CD8-positive, alpha-beta memory T cell (primary cell): ENCODE results near the gene UCN3. TPM values are rescaled to one million over a fixed set of nuclear protein-coding genes. Genes with fewer than 3 reads are reported as not detected.
A peak's percentile ranks its signal among the peaks of the same experiment; 100 is the strongest.

Experiments
- CTCF ChIA-PET: fragments of 350-600 bp; sonication (Branson Sonifier 250); formaldehyde crosslinking; loops from one replicate; lab custom pipeline; 2021; ENCODE audit warnings: antibody characterized with exemption; lab: Charles Lee
- POLR2A ChIA-PET: fragments of 350-600 bp; sonication (Branson Sonifier 250); formaldehyde crosslinking; loops from one replicate; lab custom pipeline; 2021; ENCODE audit warnings: antibody characterized with exemption; lab: Charles Lee
- DNase-seq, 5 donors: peaks; one replicate each; pipeline versions ENCODE4 v3.0.0 to v3.0.0-alpha.2; 2020 to 2022; ENCODE audit warnings: mixed read lengths in 1 of 5
- H3K27ac ChIP-seq: one replicate; pipeline ENCODE4 v1.7.0; 2013; ENCODE audit warnings: low read depth, mild to moderate bottlenecking, low read length, moderate library complexity
- H3K27me3 ChIP-seq: 2 replicates; pipeline ENCODE4 v1.7.0; 2013; ENCODE audit warnings: low read length, mild to moderate bottlenecking; ENCODE audit not compliant: insufficient read depth, poor library complexity, severe bottlenecking
- H3K36me3 ChIP-seq: 2 replicates; pipeline ENCODE4 v1.7.0; 2013; ENCODE audit warnings: mild to moderate bottlenecking, low read length, moderate library complexity; ENCODE audit not compliant: insufficient read depth
- H3K4me1 ChIP-seq: 2 replicates; pipeline ENCODE4 v1.7.0; 2013; ENCODE audit warnings: mild to moderate bottlenecking, low read length, moderate library complexity; ENCODE audit not compliant: insufficient read depth
- H3K4me3 ChIP-seq: 2 replicates; pipeline ENCODE4 v1.7.0; 2013; ENCODE audit warnings: mild to moderate bottlenecking, low read length
- H3K9me3 ChIP-seq: 2 replicates; pipeline ENCODE4 v1.7.0; 2013; ENCODE audit warnings: mild to moderate bottlenecking, low read length
- H3K27ac Mint-ChIP-seq, 8 donors: one replicate each; pipeline ENCODE4 v1.8.0; 2020 to 2021; ENCODE audit warnings: mixed read lengths in 8 of 8, mild to moderate bottlenecking in 6 of 8, inconsistent platforms in 3 of 8, moderate library complexity in 3 of 8
- H3K27me3 Mint-ChIP-seq, 2 donors: one replicate each; pipeline ENCODE4 v1.8.0; 2020 to 2021; ENCODE audit warnings: mixed read lengths in 2 of 2, mild to moderate bottlenecking in 1 of 2, moderate library complexity in 1 of 2
- H3K36me3 Mint-ChIP-seq, 3 donors: one replicate each; pipeline ENCODE4 v1.8.0; 2020 to 2021; ENCODE audit warnings: mixed read lengths in 3 of 3, inconsistent platforms in 1 of 3, mild to moderate bottlenecking in 1 of 3
- H3K4me1 Mint-ChIP-seq, 3 donors: one replicate each; pipeline ENCODE4 v1.8.0; 2020 to 2021; ENCODE audit warnings: mixed read lengths in 3 of 3, inconsistent platforms in 1 of 3, mild to moderate bottlenecking in 1 of 3
- H3K4me3 Mint-ChIP-seq, 7 donors: one replicate each; pipeline ENCODE4 v1.8.0; 2020 to 2021; ENCODE audit warnings: mixed read lengths in 7 of 7, mild to moderate bottlenecking in 6 of 7, moderate library complexity in 4 of 7, inconsistent platforms in 2 of 7
- H3K9me3 Mint-ChIP-seq, 5 donors: one replicate each; pipeline ENCODE4 v1.8.0; 2020 to 2022; ENCODE audit warnings: mixed read lengths in 5 of 5, mild to moderate bottlenecking in 3 of 5, moderate library complexity in 2 of 5, inconsistent platforms in 1 of 5
- polyA plus RNA-seq: library from polyadenylated mRNA; unstranded; fragments of 300-500 nt; fragmentation: Illumina TruSeq; gene quantifications from one replicate; pipeline ENCODE4 v1.2.3, GENCODE V29; 2021
- total RNA-seq, 2 experiments: library from RNA; stranded (reverse); gene quantifications; one replicate each; pipeline ENCODE4 v1.2.3, GENCODE V29; 2021

Gene UCN3
- total and polyA plus RNA-seq, 3 experiments from 2014 or later: not detected

DNA sequence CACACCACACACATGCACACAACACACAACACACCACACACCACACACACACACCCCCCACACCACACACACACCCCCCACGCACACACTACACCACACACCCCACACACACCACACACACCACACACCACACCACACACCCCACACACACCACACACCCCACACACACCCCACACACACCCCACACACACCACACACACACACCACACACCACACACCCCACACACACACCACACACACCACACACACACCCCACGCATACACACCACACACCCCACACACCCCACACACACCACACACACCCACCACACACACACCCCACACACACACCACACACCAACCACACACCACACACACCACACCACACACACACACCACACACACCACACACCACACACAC is 16.4 kb downstream of the UCN3 start:
- no peak for DNase-seq
- Histone ChIP-seq H3K9me3 (no peaks in the 10 kb centered on the region), H3K27ac (no peak overlapping the region), H3K27me3 (no peaks in the 10 kb centered on the region), H3K4me1 (no peaks in the 10 kb centered on the region), H3K36me3 (no peaks in the 10 kb centered on the region), H3K4me3 (no peak overlapping the region)
- H3K27me3 Mint-ChIP-seq: peaks cover 2 to 22% of the 10 kb centered on the region in 2 donors
- H3K27ac Mint-ChIP-seq: no peak overlapping the region
- POLR2A ChIA-PET: no interaction called here
- H3K4me3 Mint-ChIP-seq: no peak overlapping the region
- H3K9me3 Mint-ChIP-seq: no peaks in the 10 kb centered on the region
- CTCF ChIA-PET: interaction anchor here (1.6 kb wide), 1 partner anchor 531 kb away, joined by 5 read pairs; no protein-coding TSS in a partner anchor
- peaks cover 0 to 5% (median 0%) of the 10 kb centered on the region in 3 donors for H3K36me3 Mint-ChIP-seq
- H3K4me1 Mint-ChIP-seq: no peaks in the 10 kb centered on the region

DNA sequence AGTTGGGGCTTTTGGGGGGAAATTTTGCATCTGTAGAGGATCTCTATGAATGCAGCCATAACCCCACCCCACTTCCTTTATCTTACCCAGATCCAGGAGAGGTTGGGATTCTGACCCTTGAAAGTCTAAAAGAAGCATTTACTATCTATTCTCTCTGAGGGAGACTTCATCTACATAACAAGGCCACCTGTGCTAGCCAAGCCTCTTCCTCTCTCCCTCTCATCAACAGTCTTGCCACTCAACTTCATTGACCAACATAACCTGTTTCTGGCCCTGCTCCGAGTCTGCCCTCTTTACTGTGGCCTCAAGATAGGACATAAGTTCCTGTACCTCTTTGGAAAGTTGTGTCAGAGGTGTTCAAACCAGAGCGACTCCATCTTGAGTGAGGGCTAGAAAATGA is 20.5 kb downstream of the UCN3 start:
- no peaks in the 10 kb centered on the region for H3K4me1 ChIP-seq
- H3K4me1 Mint-ChIP-seq: no peaks in the 10 kb centered on the region
- peak overlapping the region in 1 of 8 donors; percentile 19 for H3K27ac Mint-ChIP-seq
- peaks cover 2 to 25% of the 10 kb centered on the region in 2 donors for H3K27me3 Mint-ChIP-seq
- H3K9me3 Mint-ChIP-seq: peaks cover 0 to 18% (median 13%) of the 10 kb centered on the region in 5 donors
- ChIA-PET CTCF (no interaction called here), POLR2A (no interaction called here)
- H3K4me3 ChIP-seq: no peak overlapping the region
- no peak overlapping the region for H3K4me3 Mint-ChIP-seq
- no peak overlapping the region for H3K27ac ChIP-seq
- H3K27me3 ChIP-seq: no peaks in the 10 kb centered on the region
- no peak for DNase-seq
- H3K9me3 ChIP-seq: no peaks in the 10 kb centered on the region
- peaks cover 0 to 10% (median 0%) of the 10 kb centered on the region in 3 donors for H3K36me3 Mint-ChIP-seq
- no peaks in the 10 kb centered on the region for H3K36me3 ChIP-seq

GRCh38 chr10:5387169-5387568 is 22.4 kb downstream of the UCN3 start:
- Histone ChIP-seq H3K27me3 (no peaks in the 10 kb centered on the region), H3K9me3 (no peaks in the 10 kb centered on the region), H3K4me3 (no peak overlapping the region), H3K27ac (no peak overlapping the region), H3K36me3 (no peaks in the 10 kb centered on the region), H3K4me1 (no peaks in the 10 kb centered on the region)
- peaks cover 13 to 38% (median 29%) of the 10 kb centered on the region in 5 donors for H3K9me3 Mint-ChIP-seq
- no peak overlapping the region for H3K27ac Mint-ChIP-seq
- peaks cover 0 to 24% (median 0%) of the 10 kb centered on the region in 3 donors for H3K36me3 Mint-ChIP-seq
- H3K4me1 Mint-ChIP-seq: no peaks in the 10 kb centered on the region
- CTCF ChIA-PET: no interaction called here
- POLR2A ChIA-PET: no interaction called here
- no peak for DNase-seq
- peaks cover 2 to 29% of the 10 kb centered on the region in 2 donors for H3K27me3 Mint-ChIP-seq
- H3K4me3 Mint-ChIP-seq: no peak overlapping the region

DNA sequence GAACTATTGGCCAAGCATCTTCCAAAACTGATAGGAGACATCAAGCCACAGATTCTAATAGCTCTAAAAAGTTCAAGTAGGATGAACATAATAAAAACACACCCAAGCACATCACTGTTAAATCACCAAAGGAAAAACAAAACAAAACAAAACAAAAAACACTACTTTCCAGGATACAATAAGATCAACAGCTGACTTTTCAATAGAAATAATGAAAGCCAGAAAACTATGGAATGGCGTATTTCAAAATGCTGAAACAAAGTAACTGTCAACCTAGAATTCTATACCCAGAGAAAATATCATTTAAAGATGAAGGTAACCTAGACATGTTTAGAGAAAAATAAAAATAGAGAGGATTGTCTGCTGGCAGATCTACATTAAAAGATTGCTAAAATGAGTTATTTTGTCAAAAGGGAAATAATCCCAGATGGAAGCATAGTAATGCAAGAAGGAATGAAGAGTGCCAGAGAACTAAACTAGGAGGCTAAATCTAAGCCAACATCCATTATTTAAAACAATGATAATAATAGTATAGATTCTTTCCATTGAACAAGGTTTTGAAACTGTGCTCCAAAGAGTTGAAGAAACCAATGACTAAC is 25.9 kb downstream of the UCN3 start:
- H3K4me1 Mint-ChIP-seq: no peaks in the 10 kb centered on the region
- H3K27me3 Mint-ChIP-seq: peaks cover 6 to 36% of the 10 kb centered on the region in 2 donors
- H3K4me3 Mint-ChIP-seq: no peak overlapping the region
- no peaks in the 10 kb centered on the region for H3K4me1 ChIP-seq
- peaks cover 15 to 45% (median 32%) of the 10 kb centered on the region in 5 donors for H3K9me3 Mint-ChIP-seq
- no peak for DNase-seq
- H3K4me3 ChIP-seq: no peak overlapping the region
- POLR2A ChIA-PET: no interaction called here
- H3K36me3 Mint-ChIP-seq: peaks cover 0 to 24% (median 0%) of the 10 kb centered on the region in 3 donors
- H3K27me3 ChIP-seq: no peaks in the 10 kb centered on the region
- no peak overlapping the region for H3K27ac Mint-ChIP-seq
- H3K27ac ChIP-seq: no peak overlapping the region
- CTCF ChIA-PET: no interaction called here
- no peaks in the 10 kb centered on the region for H3K36me3 ChIP-seq
- H3K9me3 ChIP-seq: no peaks in the 10 kb centered on the region

GRCh38 chr10:5391790-5392189 is 27.0 kb downstream of the UCN3 start:
- ChIA-PET CTCF (no interaction called here), POLR2A (no interaction called here)
- Histone ChIP-seq H3K4me1 (no peaks in the 10 kb centered on the region), H3K27me3 (no peaks in the 10 kb centered on the region), H3K36me3 (no peaks in the 10 kb centered on the region), H3K27ac (no peak overlapping the region), H3K4me3 (no peak overlapping the region), H3K9me3 (no peaks in the 10 kb centered on the region)
- peaks cover 15 to 45% (median 32%) of the 10 kb centered on the region in 5 donors for H3K9me3 Mint-ChIP-seq
- H3K27ac Mint-ChIP-seq: no peak overlapping the region
- peaks cover 6 to 31% of the 10 kb centered on the region in 2 donors for H3K27me3 Mint-ChIP-seq
- H3K4me3 Mint-ChIP-seq: no peak overlapping the region
- peaks cover 0 to 24% (median 0%) of the 10 kb centered on the region in 3 donors for H3K36me3 Mint-ChIP-seq
- H3K4me1 Mint-ChIP-seq: no peaks in the 10 kb centered on the region
- no peak for DNase-seq

DNA sequence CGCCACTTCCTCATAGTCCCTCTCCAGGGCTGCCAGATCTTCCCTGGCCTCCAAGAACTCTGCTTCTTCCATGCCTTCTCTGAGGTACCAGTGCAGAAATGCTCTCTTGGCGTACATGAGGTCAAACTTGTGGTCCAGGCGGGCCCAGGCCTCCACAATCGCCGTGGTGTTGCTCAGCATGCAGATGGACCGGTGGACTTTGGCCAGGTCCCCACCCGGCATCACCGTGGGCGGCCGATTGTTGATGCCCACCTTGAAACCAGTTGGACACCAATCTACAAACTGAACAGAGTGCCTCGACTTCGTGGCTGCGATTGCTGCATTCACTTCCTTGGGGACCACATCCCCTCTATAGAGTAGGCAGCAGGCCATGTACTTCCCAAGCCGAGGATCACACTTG is 28.8 kb downstream of the UCN3 start:
- H3K9me3 Mint-ChIP-seq: peaks cover 15 to 40% (median 30%) of the 10 kb centered on the region in 5 donors
- ChIA-PET CTCF (no interaction called here), POLR2A (no interaction called here)
- H3K27me3 Mint-ChIP-seq: peaks cover 10 to 34% of the 10 kb centered on the region in 2 donors
- H3K27ac Mint-ChIP-seq: no peak overlapping the region
- no peak for DNase-seq
- H3K36me3 Mint-ChIP-seq: peaks cover 0 to 18% (median 0%) of the 10 kb centered on the region in 3 donors
- Histone ChIP-seq H3K27ac (no peak overlapping the region), H3K9me3 (no peaks in the 10 kb centered on the region), H3K4me1 (no peaks in the 10 kb centered on the region), H3K27me3 (no peaks in the 10 kb centered on the region), H3K4me3 (no peak overlapping the region), H3K36me3 (no peaks in the 10 kb centered on the region)
- no peak overlapping the region for H3K4me3 Mint-ChIP-seq
- H3K4me1 Mint-ChIP-seq: no peaks in the 10 kb centered on the region

- H3K4me1 ChIP-seq: no peaks in the 10 kb centered on the region
- Mint-ChIP-seq H3K36me3 (peaks cover 0 to 14% (median 0%) of the 10 kb centered on the region in 3 donors), H3K4me1 (no peaks in the 10 kb centered on the region), H3K9me3 (peaks cover 15 to 27% (median 19%) of the 10 kb centered on the region in 5 donors), H3K27me3 (peaks cover 13 to 47% of the 10 kb centered on the region in 2 donors), H3K4me3 (no peak overlapping the region), H3K27ac (no peak overlapping the region)
- no peaks in the 10 kb centered on the region for H3K36me3 ChIP-seq
- H3K27me3 ChIP-seq: no peaks in the 10 kb centered on the region
- H3K27ac ChIP-seq: no peak overlapping the region
- POLR2A ChIA-PET: no interaction called here
- no peak overlapping the region for H3K4me3 ChIP-seq
- no peak for DNase-seq
- no peaks in the 10 kb centered on the region for H3K9me3 ChIP-seq
- CTCF ChIA-PET: no interaction called here
These were observed 30.4 kb downstream of the UCN3 start for GRCh38 chr10:5395168-5395567.

DNA sequence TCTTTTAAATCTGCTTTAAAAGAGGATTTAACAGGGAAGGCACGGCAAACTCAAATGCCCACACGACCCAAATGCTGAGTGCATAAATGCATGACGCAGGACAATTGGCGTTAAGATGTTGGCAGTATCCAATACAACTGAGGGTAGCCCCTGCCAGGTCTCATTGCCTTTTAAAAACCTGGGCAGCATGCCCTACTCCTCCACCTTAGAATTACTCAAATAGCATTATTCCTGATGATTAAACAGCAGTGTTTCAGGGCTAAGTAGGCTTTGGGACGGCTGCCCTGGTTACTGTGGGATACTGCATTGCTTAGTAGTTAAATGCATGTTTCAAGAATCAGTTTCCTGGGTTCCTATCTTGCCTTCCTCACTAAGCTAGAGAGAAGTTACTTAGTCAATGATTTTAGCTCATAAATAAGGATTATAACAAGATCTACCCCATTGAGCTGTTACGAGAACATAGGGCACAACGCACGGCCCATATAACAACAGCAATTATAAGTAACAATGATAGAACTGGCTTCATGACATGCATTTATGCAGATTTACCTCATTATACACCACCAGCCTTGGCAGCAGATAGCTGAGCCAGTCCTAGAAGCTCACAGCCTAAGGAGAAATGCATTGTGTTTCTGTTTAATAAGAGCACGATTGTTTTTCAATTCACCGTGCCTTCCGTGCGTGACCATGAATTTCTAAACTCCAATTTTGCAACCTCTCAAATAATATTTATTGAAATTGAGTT is 32.0 kb downstream of the UCN3 start:
- Mint-ChIP-seq H3K4me3 (no peak overlapping the region), H3K36me3 (peaks cover 0 to 4% (median 0%) of the 10 kb centered on the region in 3 donors), H3K4me1 (no peaks in the 10 kb centered on the region), H3K9me3 (peaks cover 4 to 11% (median 5%) of the 10 kb centered on the region in 5 donors), H3K27ac (no peak overlapping the region), H3K27me3 (peaks cover 13 to 50% of the 10 kb centered on the region in 2 donors)
- Histone ChIP-seq H3K36me3 (no peaks in the 10 kb centered on the region), H3K4me3 (no peak overlapping the region), H3K4me1 (no peaks in the 10 kb centered on the region), H3K27me3 (no peaks in the 10 kb centered on the region), H3K9me3 (no peaks in the 10 kb centered on the region), H3K27ac (no peak overlapping the region)
- no peak for DNase-seq
- ChIA-PET POLR2A (no interaction called here), CTCF (no interaction called here)
